Activated naive CD8-positive, alpha-beta T cell treated with anti-CD3 and anti-CD28 coated beads, Interleukin-2, amount 10 ng/mL, durations not matched to agents 7 days and 5 days (primary cell): ENCODE results near the gene C1orf115. TPM values are rescaled to one million over a fixed set of nuclear protein-coding genes. Genes with fewer than 3 reads are reported as not detected.
"Not testable (repeated sequence)": the region's sequence is repeated elsewhere in the genome, so short reads cannot be mapped to it uniquely, and the experiment has no call there.

Source experiments
- ATAC-seq: fragments of 150-1000 bp; cut with Tn5 transposase; one replicate; pipeline ENCODE4 v1.10.0; 2021; ENCODE audit warnings: low read depth, moderate library complexity
- POLR2A ChIA-PET: fragments of 350-600 bp; sonication (Branson Sonifier 250); formaldehyde crosslinking; loops from one replicate; lab custom pipeline; 2021; ENCODE audit warnings: antibody characterized with exemption; lab: Charles Lee
- DNase-seq: peaks from one replicate; pipeline ENCODE4 v3.0.0; 2021
- H3K27ac Mint-ChIP-seq: one replicate; pipeline ENCODE4 v1.8.0; 2022; ENCODE audit warnings: mild to moderate bottlenecking, mixed read lengths
- H3K27me3 Mint-ChIP-seq: one replicate; pipeline ENCODE4 v1.8.0; 2022; ENCODE audit warnings: mild to moderate bottlenecking, moderate library complexity, mixed read lengths
- H3K36me3 Mint-ChIP-seq: one replicate; pipeline ENCODE4 v1.8.0; 2021; ENCODE audit warnings: mild to moderate bottlenecking, mixed read lengths
- H3K4me1 Mint-ChIP-seq: one replicate; pipeline ENCODE4 v1.8.0; 2021; ENCODE audit warnings: mixed read lengths
- H3K4me3 Mint-ChIP-seq: one replicate; pipeline ENCODE4 v1.8.0; 2022; ENCODE audit warnings: mild to moderate bottlenecking, moderate library complexity, mixed read lengths
- H3K9me3 Mint-ChIP-seq: one replicate; pipeline ENCODE4 v1.8.0; 2021; ENCODE audit warnings: mixed read lengths
- total RNA-seq, 2 experiments: library from RNA; stranded (reverse); gene quantifications; one replicate each; pipeline ENCODE4 v1.2.3, GENCODE V29; 2021

The C1orf115 gene
- total RNA-seq, 2 experiments from 2014 or later = 0.25 to 0.28 TPM

- peaks cover 3% of the 10 kb centered on the region for H3K27me3 Mint-ChIP-seq
- no peak overlapping the region for H3K4me3 Mint-ChIP-seq
- H3K4me1 Mint-ChIP-seq = no peaks in the 10 kb centered on the region
- no peaks in the 10 kb centered on the region for H3K9me3 Mint-ChIP-seq
- POLR2A ChIA-PET = no interaction called here
- no peak for ATAC-seq
- H3K36me3 Mint-ChIP-seq = no peaks in the 10 kb centered on the region
- no peak overlapping the region for H3K27ac Mint-ChIP-seq
- no peak for DNase-seq
Observed at GRCh38 chr1:220682901-220683576, 7.1 kb upstream of the C1orf115 start.

- DNase-seq, POLR2A ChIA-PET, H3K27me3 Mint-ChIP-seq, H3K4me3 Mint-ChIP-seq, H3K9me3 Mint-ChIP-seq, ATAC-seq, H3K27ac Mint-ChIP-seq, H3K4me1 Mint-ChIP-seq, H3K36me3 Mint-ChIP-seq: not testable (repeated sequence)
Observed at GRCh38 chr1:220683716-220684115, 6.4 kb upstream of the C1orf115 start.

GRCh38 chr1:220684890-220685289 is 5.3 kb upstream of the C1orf115 start:
- POLR2A ChIA-PET = no interaction called here
- Mint-ChIP-seq H3K27ac (no peak overlapping the region), H3K36me3 (no peaks in the 10 kb centered on the region), H3K4me3 (no peak overlapping the region), H3K4me1 (peaks cover 3% of the 10 kb centered on the region), H3K9me3 (no peaks in the 10 kb centered on the region), H3K27me3 (peaks cover 8% of the 10 kb centered on the region)
- DNase-seq (no peak), ATAC-seq (no peak)

GRCh38 chr1:220685879-220686278 is 4.3 kb upstream of the C1orf115 start:
- Mint-ChIP-seq H3K36me3 (no peaks in the 10 kb centered on the region), H3K27me3 (peaks cover 11% of the 10 kb centered on the region), H3K9me3 (no peaks in the 10 kb centered on the region), H3K4me1 (peaks cover 4% of the 10 kb centered on the region), H3K4me3 (no peak overlapping the region), H3K27ac (no peak overlapping the region)
- DNase-seq (no peak), ATAC-seq (no peak)
- POLR2A ChIA-PET = no interaction called here

GRCh38 chr1:220687809-220688208 is 2.4 kb upstream of the C1orf115 start:
- no peak overlapping the region for H3K4me3 Mint-ChIP-seq
- DNase-seq = no peak
- no peaks in the 10 kb centered on the region for H3K36me3 Mint-ChIP-seq
- no peak for ATAC-seq
- H3K27ac Mint-ChIP-seq = no peak overlapping the region
- H3K4me1 Mint-ChIP-seq = peaks cover 4% of the 10 kb centered on the region
- H3K9me3 Mint-ChIP-seq = no peaks in the 10 kb centered on the region
- peaks cover 22% of the 10 kb centered on the region for H3K27me3 Mint-ChIP-seq
- POLR2A ChIA-PET = no interaction called here

GRCh38 chr1:220689666-220690065 is 497 bp upstream of the C1orf115 start:
- Mint-ChIP-seq H3K4me3 (peak overlapping the region; percentile 83), H3K27me3 (peaks cover 24% of the 10 kb centered on the region), H3K9me3 (no peaks in the 10 kb centered on the region), H3K27ac (no peak overlapping the region), H3K36me3 (no peaks in the 10 kb centered on the region), H3K4me1 (peaks cover 4% of the 10 kb centered on the region)
- POLR2A ChIA-PET = no interaction called here
- DNase-seq (no peak), ATAC-seq (no peak)

- no peaks in the 10 kb centered on the region for H3K9me3 Mint-ChIP-seq
- H3K4me3 Mint-ChIP-seq = peak overlapping the region; percentile 30
- DNase-seq (no peak), ATAC-seq (no peak)
- no peak overlapping the region for H3K27ac Mint-ChIP-seq
- POLR2A ChIA-PET = no interaction called here
- peaks cover 24% of the 10 kb centered on the region for H3K27me3 Mint-ChIP-seq
- peaks cover 4% of the 10 kb centered on the region for H3K4me1 Mint-ChIP-seq
- no peaks in the 10 kb centered on the region for H3K36me3 Mint-ChIP-seq
Observed at GRCh38 chr1:220691053-220691684, 1.0 kb downstream of the C1orf115 start.

GRCh38 chr1:220692436-220693228 is 2.5 kb downstream of the C1orf115 start:
- POLR2A ChIA-PET = no interaction called here
- Mint-ChIP-seq H3K4me1 (peaks cover 4% of the 10 kb centered on the region), H3K27ac (no peak overlapping the region)

GRCh38 chr1:220694866-220695382 is 4.8 kb downstream of the C1orf115 start:
- H3K9me3 Mint-ChIP-seq = no peaks in the 10 kb centered on the region
- H3K27me3 Mint-ChIP-seq = peaks cover 18% of the 10 kb centered on the region
- POLR2A ChIA-PET = interaction anchor here (1.1 kb wide), 1 partner anchor 38 kb away, joined by 3 read pairs; no protein-coding TSS in a partner anchor
- DNase-seq (no peak), ATAC-seq (no peak)
- peaks cover under 1% of the 10 kb centered on the region for H3K4me1 Mint-ChIP-seq
- H3K27ac Mint-ChIP-seq = no peak overlapping the region
- no peaks in the 10 kb centered on the region for H3K36me3 Mint-ChIP-seq
- no peak overlapping the region for H3K4me3 Mint-ChIP-seq

More at GRCh38 chr1:220692436-220693228, 2.5 kb downstream of the C1orf115 start:
- no peak for ATAC-seq
- Mint-ChIP-seq H3K4me3 (no peak overlapping the region), H3K27me3 (peaks cover 24% of the 10 kb centered on the region), H3K36me3 (no peaks in the 10 kb centered on the region), H3K9me3 (no peaks in the 10 kb centered on the region)
- DNase-seq = no peak

- Mint-ChIP-seq H3K4me3 (no peak overlapping the region), H3K27ac (no peak overlapping the region), H3K4me1 (no peaks in the 10 kb centered on the region), H3K36me3 (no peaks in the 10 kb centered on the region), H3K9me3 (no peaks in the 10 kb centered on the region), H3K27me3 (peaks cover 15% of the 10 kb centered on the region)
- POLR2A ChIA-PET = interaction anchor here (1.1 kb wide), 1 partner anchor 38 kb away, joined by 3 read pairs; no protein-coding TSS in a partner anchor
- no peak for DNase-seq
- ATAC-seq = no peak
Observed at GRCh38 chr1:220695426-220695825, 5.3 kb downstream of the C1orf115 start.

- POLR2A ChIA-PET = no interaction called here
- ATAC-seq = no peak
Observed at GRCh38 chr1:220696226-220696862, 6.2 kb downstream of the C1orf115 start.

GRCh38 chr1:220696863-220697231 is 6.7 kb downstream of the C1orf115 start:
- DNase-seq (no peak), ATAC-seq (no peak)
- Mint-ChIP-seq H3K27ac (no peak overlapping the region), H3K4me1 (peaks cover under 1% of the 10 kb centered on the region), H3K36me3 (no peaks in the 10 kb centered on the region), H3K4me3 (no peak overlapping the region), H3K27me3 (peaks cover 3% of the 10 kb centered on the region), H3K9me3 (no peaks in the 10 kb centered on the region)
- POLR2A ChIA-PET = no interaction called here

More at GRCh38 chr1:220696226-220696862, 6.2 kb downstream of the C1orf115 start:
- Mint-ChIP-seq H3K36me3 (no peaks in the 10 kb centered on the region), H3K27me3 (peaks cover 8% of the 10 kb centered on the region), H3K4me3 (no peak overlapping the region), H3K27ac (no peak overlapping the region), H3K9me3 (no peaks in the 10 kb centered on the region), H3K4me1 (no peaks in the 10 kb centered on the region)
- no peak for DNase-seq

- DNase-seq = no peak
- Mint-ChIP-seq H3K27me3 (peaks cover 2% of the 10 kb centered on the region), H3K4me3 (no peak overlapping the region), H3K27ac (no peak overlapping the region), H3K4me1 (peaks cover 5% of the 10 kb centered on the region), H3K36me3 (no peaks in the 10 kb centered on the region), H3K9me3 (no peaks in the 10 kb centered on the region)
- ATAC-seq = no peak
- POLR2A ChIA-PET = no interaction called here
Observed at GRCh38 chr1:220697326-220697725, 7.2 kb downstream of the C1orf115 start.
